Glutamatergic neuron (in vitro differentiated cells): ENCODE results near the gene TBX18. TPM values are rescaled to one million over a fixed set of nuclear protein-coding genes. Genes with fewer than 3 reads are reported as not detected.

Source experiments
- DNase-seq: peaks from one replicate; pipeline ENCODE4 v3.0.0; 2022
- H3K27ac Mint-ChIP-seq: one replicate; pipeline ENCODE4 v1.8.0; 2020; ENCODE audit warnings: mild to moderate bottlenecking, mixed read lengths, inconsistent platforms; ENCODE audit not compliant: unreplicated experiment
- H3K27me3 Mint-ChIP-seq: one replicate; pipeline ENCODE4 v1.8.0; 2020; ENCODE audit warnings: mild to moderate bottlenecking, moderate library complexity, mixed read lengths, inconsistent platforms; ENCODE audit not compliant: unreplicated experiment
- H3K36me3 Mint-ChIP-seq: one replicate; pipeline ENCODE4 v1.8.0; 2020; ENCODE audit warnings: mild to moderate bottlenecking, mixed read lengths, inconsistent platforms; ENCODE audit not compliant: unreplicated experiment
- H3K4me1 Mint-ChIP-seq: one replicate; pipeline ENCODE4 v1.8.0; 2020; ENCODE audit warnings: mild to moderate bottlenecking, low read depth, mixed read lengths, inconsistent platforms; ENCODE audit not compliant: unreplicated experiment
- H3K4me3 Mint-ChIP-seq: one replicate; pipeline ENCODE4 v1.8.0; 2020; ENCODE audit warnings: mild to moderate bottlenecking, mixed read lengths, inconsistent platforms; ENCODE audit not compliant: unreplicated experiment
- H3K9me3 Mint-ChIP-seq: one replicate; pipeline ENCODE4 v1.8.0; 2020; ENCODE audit warnings: mild to moderate bottlenecking, moderate library complexity, mixed read lengths, inconsistent platforms; ENCODE audit not compliant: unreplicated experiment
- CTCF ChIP-seq: fragments of 200-600 bp; sonication (generic); IDR thresholded peaks from one replicate; pipeline ENCODE4 v1.5.0; 2021; ENCODE audit not compliant: partially characterized antibody, unreplicated experiment
- total RNA-seq: library from RNA; stranded (reverse); fragmentation: NEBNext Ultra II Directional; extraction: Animal tissue kit (Norgen Biotek cat#: 25700); gene quantifications from one replicate; pipeline ENCODE4 v1.2.1, GENCODE V29; 2021; ENCODE audit not compliant: unreplicated experiment

TBX18 gene
- total RNA-seq, 1 donor from 2014 or later: 5.1 TPM

DNA sequence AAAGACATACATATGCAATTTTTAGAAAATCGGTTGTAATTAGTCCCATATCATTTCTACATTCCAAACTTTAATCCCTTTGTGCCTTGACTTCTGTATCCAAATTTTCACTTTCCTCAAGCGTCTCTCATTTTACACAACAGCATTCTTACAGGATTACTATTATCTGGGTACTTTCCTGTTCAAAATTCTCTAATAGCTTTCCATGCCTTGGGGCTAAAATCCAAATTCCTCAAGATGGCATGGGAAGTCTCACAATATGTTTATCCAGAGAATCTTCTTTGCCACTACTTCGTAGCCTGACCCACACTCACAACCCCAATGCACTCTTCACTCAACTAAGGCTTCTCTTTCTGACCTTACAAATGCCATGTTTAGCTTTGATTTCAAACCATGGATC is 125.0 kb downstream of the TBX18 start:
- Mint-ChIP-seq H3K27me3 (no peaks in the 10 kb centered on the region), H3K4me3 (no peak overlapping the region), H3K27ac (no peak overlapping the region), H3K36me3 (no peaks in the 10 kb centered on the region), H3K9me3 (no peaks in the 10 kb centered on the region), H3K4me1 (peaks cover 2% of the 10 kb centered on the region)
- DNase-seq: no peak
- TF ChIP-seq CTCF: no peak

DNA sequence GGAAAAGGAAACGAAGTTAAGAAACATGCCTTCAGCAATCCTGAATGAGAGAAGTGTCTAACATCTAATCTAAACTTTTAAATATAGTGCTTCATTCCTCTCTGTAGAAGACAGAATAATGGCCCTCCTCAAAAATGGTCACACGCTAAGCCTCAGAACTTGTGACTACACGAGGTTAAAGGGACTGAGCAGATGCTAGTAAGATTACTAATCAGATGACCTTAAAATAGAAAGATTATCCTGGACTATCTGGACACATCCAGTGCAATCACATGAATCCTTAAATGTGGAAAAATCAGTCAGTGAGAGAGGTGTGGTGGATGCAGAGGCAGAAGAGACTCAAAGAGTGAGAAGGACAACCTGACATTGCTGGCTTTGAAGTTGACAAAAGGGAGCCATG is 126.1 kb downstream of the TBX18 start:
- Mint-ChIP-seq H3K27ac (no peak overlapping the region), H3K27me3 (no peaks in the 10 kb centered on the region), H3K36me3 (no peaks in the 10 kb centered on the region), H3K9me3 (no peaks in the 10 kb centered on the region), H3K4me3 (no peak overlapping the region), H3K4me1 (peaks cover 2% of the 10 kb centered on the region)
- DNase-seq: no peak
- no peak for TF ChIP-seq CTCF
